Fibroblast of skin of abdomen (primary cell): ENCODE data around the gene RLN3.
A peak's percentile ranks its signal among the peaks of the same experiment; 100 is the strongest.

Experiments used
- DNase-seq: peaks from one replicate; pipeline ENCODE4 v3.0.0-alpha.2; 2013

The RLN3 gene

GRCh38 chr19:14055396-14055795 is 27.4 kb downstream of the RLN3 start:
- no peak for DNase-seq

GRCh38 chr19:14056069-14056666 is 28.2 kb downstream of the RLN3 start:
- DNase-seq = no peak

DNA sequence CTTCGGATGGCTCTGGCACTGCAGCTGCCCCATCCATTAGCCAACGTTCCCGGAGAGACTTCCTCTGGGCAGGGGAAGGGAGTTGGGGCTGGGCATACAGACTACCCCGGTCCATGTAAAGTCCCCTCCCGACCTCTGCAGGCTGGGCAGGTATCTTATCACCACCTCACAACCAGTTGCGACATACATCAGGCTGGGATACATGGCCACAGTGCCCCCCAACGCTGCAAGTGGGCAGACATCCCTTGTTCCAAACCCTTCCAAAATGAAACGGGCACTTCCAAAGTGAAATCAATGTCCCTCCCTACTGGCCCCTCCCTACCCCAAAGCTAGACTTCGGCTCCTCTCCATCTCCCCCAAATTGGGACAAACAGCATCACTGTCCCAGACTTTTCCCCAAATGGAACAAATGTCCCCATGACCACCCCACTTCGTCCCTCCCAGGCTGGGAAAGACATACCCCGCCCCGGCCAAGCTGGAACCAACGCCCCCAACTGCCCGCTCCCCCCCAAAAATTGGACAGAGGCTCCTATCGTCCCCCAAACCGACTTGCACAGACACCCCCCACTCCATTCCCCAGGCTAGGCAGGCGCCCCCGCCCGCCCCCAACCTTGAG is 28.9 kb downstream of the RLN3 start:
- no peak for DNase-seq

DNA sequence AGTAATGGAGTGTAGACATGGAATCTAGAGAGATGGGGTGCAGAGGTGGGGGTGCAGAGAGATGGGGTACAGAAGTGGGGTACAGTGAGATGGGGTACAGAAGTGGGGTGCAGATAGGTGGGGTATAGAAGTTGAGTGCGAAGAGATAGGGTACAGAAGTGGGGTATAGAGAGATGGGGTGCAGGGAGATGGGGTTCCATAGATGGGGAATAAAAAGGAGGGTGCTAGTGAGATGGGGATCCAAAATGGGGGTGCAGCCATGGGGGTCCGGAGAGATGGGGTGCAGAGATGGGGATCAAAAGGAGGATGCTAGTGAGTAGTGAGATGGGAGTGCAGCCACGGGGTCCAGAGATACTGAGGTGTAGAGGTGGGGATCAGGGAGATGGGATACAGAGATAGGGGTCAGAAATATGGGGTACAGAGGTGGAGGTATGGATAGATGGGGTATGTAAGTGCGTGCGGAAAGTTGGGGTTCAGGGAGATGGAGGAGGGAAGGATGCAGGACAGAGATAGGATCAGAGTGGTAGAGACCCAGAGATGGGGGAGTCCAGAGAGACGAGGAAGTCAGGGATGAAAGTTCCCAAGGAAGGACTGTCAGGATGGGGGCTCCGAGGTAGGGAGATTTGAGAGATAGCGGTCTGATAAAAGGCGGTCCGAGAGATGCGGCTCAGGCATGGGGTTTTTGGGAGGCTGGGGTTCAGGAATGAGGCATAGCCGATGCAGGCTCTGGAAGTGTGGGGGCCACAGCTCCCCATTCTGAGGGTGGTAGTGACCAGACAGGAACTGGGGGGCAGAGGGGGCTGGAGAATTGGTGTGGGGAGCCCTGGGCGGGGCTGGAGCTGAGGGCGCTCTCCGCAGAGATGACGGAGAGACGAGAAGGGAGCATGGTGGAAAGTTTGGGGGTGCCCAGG is 30.5 kb downstream of the RLN3 start:
- no peak for DNase-seq

GRCh38 chr19:14059093-14059480 is 31.1 kb downstream of the RLN3 start:
- DNase-seq = no peak

- DNase-seq = no peak
These were observed 31.8 kb downstream of the RLN3 start for GRCh38 chr19:14059652-14060155.

- DNase-seq = no peak
These were observed 33.3 kb downstream of the RLN3 start for GRCh38 chr19:14061081-14061749.

- DNase-seq = no peak
These were observed 34.0 kb downstream of the RLN3 start, which contains the start of gene PALM3 for GRCh38 chr19:14061751-14062557. Gene PALM3 (minus strand): TSS chr19:14062076. CDS start chr19:14061980, 96 bp downstream.

GRCh38 chr19:14062558-14062855 is 34.6 kb downstream of the RLN3 start:
- no peak for DNase-seq

- peak; percentile 12 for DNase-seq
These were observed 35.2 kb downstream of the RLN3 start for GRCh38 chr19:14063105-14063504.

- no peak for DNase-seq
These were observed 38.2 kb downstream of the RLN3 start for GRCh38 chr19:14066134-14066533.

GRCh38 chr19:14070268-14071050 is 42.5 kb downstream of the RLN3 start:
- no peak for DNase-seq

DNA sequence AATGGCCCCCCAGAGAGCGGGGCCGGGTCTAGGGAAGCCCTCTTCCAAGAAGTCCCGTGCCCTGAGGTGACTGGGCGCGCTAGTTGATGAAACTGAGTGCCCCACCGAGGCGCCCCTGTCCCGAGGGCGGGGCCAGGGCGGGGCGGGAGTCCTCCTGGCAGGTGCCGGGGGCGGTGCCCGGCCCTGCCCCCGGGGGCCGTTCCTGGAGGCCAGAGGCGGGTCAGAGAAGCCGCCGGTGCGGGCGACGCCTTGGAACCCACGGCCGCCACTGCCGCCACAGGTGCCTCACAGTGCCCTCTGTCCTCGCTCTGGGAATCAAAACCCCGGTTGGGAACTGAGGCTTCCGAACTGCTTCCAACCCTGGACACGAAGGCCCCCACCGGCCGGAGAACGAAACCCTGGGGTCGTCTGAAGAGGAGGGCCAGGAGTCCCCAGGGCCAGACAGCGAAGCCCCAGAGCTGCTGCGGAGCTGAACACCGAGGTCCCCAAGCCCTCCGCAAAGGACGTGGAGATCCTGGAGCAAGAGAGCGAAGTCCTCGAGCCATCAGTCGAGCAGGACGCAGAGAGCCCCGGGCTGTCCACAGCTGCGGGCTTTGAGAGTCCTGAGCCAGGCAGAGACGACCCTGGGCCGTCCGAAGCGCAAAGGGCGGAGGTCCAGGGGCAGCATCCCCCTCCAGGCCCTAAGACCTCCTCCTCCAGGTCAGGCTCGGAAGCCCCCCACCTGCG is 44.8 kb downstream of the RLN3 start, which contains the start of gene MISP3:
MISP3 (plus strand) TSS at position 252 of the 726 bp plus-strand sequence. CDS start 524 bp downstream, outside the sequence.
- no peak for DNase-seq

- DNase-seq = peak; percentile 69
These were observed 45.4 kb downstream of the RLN3 start for GRCh38 chr19:14073261-14073924.

GRCh38 chr19:14073925-14074838 is 46.2 kb downstream of the RLN3 start:
- DNase-seq = peak; percentile 20

- no peak for DNase-seq
These were observed 50.5 kb downstream of the RLN3 start for GRCh38 chr19:14078411-14078810.
